IMR-90 (cell line): ENCODE data around the gene LTBP1. TPM values are rescaled to one million over a fixed set of nuclear protein-coding genes. Genes with fewer than 3 reads are reported as not detected.

Source experiments
- ATAC-seq: fragments of 200-7000 bp; cut with Tn5 transposase; 2 replicates; pipeline ENCODE4 v1.9.1; 2020; ENCODE audit warnings: low read depth, mild to moderate bottlenecking, moderate library complexity
- BruUV-seq: library from RNA; stranded (reverse); fragments of 400-500 nt; replicated peaks from 2 replicates; lab custom pipeline; 2021; lab: Mats Ljungman, UMichigan
- CTCF ChIA-PET: fragments of 300-600 bp; formaldehyde crosslinking; extraction: SDS; loops from one replicate; lab custom pipeline; 2021; ENCODE audit warnings: antibody characterized with exemption; lab: Yijun Ruan, JAX
- POLR2A ChIA-PET: fragments of 300-600 bp; sonication (Branson Sonifier 250); formaldehyde crosslinking; loops from one replicate; lab custom pipeline; 2022; ENCODE audit warnings: antibody characterized with exemption; ENCODE audit not compliant: unreplicated experiment; lab: Charles Lee
- DNase-seq: peaks from one replicate; pipeline ENCODE4 v3.0.0; 2013
- H2AFZ ChIP-seq: replicated peaks from 2 replicates; pipeline ENCODE3; 2013; ENCODE audit warnings: low read length, mild to moderate bottlenecking; ENCODE audit not compliant: poor library complexity
- H2AK5ac ChIP-seq: 2 replicates; pipeline ENCODE4 v1.6.1; 2013; ENCODE audit warnings: low read depth, low read length, inconsistent platforms
- H2AK9ac ChIP-seq: replicated peaks from 2 replicates; pipeline ENCODE3; 2013; ENCODE audit warnings: mild to moderate bottlenecking, low read depth, low read length, moderate library complexity; ENCODE audit not compliant: poor library complexity
- H2BK120ac ChIP-seq: 2 replicates; pipeline ENCODE4 v1.6.1; 2013; ENCODE audit warnings: low read depth, low read length, inconsistent platforms
- H2BK15ac ChIP-seq: 3 replicates; pipeline ENCODE4 v1.6.1; 2013; ENCODE audit warnings: low read depth, low read length, inconsistent platforms
- H2BK20ac ChIP-seq: 2 replicates; pipeline ENCODE4 v1.6.1; 2013; ENCODE audit warnings: low read depth, mild to moderate bottlenecking, inconsistent platforms, low read length, moderate library complexity
- H2BK5ac ChIP-seq: 2 replicates; pipeline ENCODE4 v1.6.1; 2013; ENCODE audit warnings: mild to moderate bottlenecking, low read depth, low read length, inconsistent platforms; ENCODE audit not compliant: poor library complexity, severe bottlenecking
- H3K14ac ChIP-seq: replicated peaks from 2 replicates; pipeline ENCODE4 v1.6.1; 2013; ENCODE audit warnings: low read depth, low read length, inconsistent platforms
- H3K18ac ChIP-seq: 2 replicates; pipeline ENCODE4 v1.6.1; 2013; ENCODE audit warnings: low read depth, low read length, control low read depth
- H3K23ac ChIP-seq: 2 replicates; pipeline ENCODE4 v1.6.1; 2013; ENCODE audit warnings: low read depth, low read length, inconsistent platforms
- H3K27ac ChIP-seq: 2 replicates; pipeline ENCODE4 v1.5.1; 2013; ENCODE audit warnings: mild to moderate bottlenecking, control low read depth, low read length; ENCODE audit not compliant: insufficient read depth
- H3K27me3 ChIP-seq: 2 replicates; pipeline ENCODE4 v1.6.1; 2013; ENCODE audit warnings: low read length; ENCODE audit not compliant: control insufficient read depth, insufficient read depth
- H3K36me3 ChIP-seq: 2 replicates; pipeline ENCODE4 v1.6.1; 2013; ENCODE audit warnings: low read length, mixed read lengths; ENCODE audit not compliant: control insufficient read depth, insufficient read depth
- H3K4ac ChIP-seq: 2 replicates; pipeline ENCODE4 v1.6.1; 2013; ENCODE audit warnings: low read depth, low read length, inconsistent platforms
- H3K4me1 ChIP-seq: 2 replicates; pipeline ENCODE4 v1.6.1; 2013; ENCODE audit warnings: low read length, mixed read lengths; ENCODE audit not compliant: control insufficient read depth, insufficient read depth
- H3K4me2 ChIP-seq: 2 replicates; pipeline ENCODE4 v1.6.1; 2013; ENCODE audit warnings: low read depth, mild to moderate bottlenecking, control low read depth, low read length, moderate library complexity
- H3K4me3 ChIP-seq: 2 replicates; pipeline ENCODE4 v1.5.1; 2013; ENCODE audit warnings: low read depth, mild to moderate bottlenecking, control low read depth, low read length, moderate library complexity; ENCODE audit not compliant: insufficient read depth
- H3K56ac ChIP-seq: 2 replicates; pipeline ENCODE4 v1.6.1; 2013; ENCODE audit warnings: low read length, inconsistent platforms; ENCODE audit not compliant: insufficient read depth; ENCODE audit errors: extremely low read depth
- H3K79me1 ChIP-seq, 2 experiments: 2 replicates each; pipeline ENCODE4 v1.6.1; 2013; ENCODE audit warnings: low read length in 2 of 2, inconsistent platforms in 1 of 2, low read depth in 1 of 2
- H3K9ac ChIP-seq: 2 replicates; pipeline ENCODE4 v1.6.1; 2013; ENCODE audit warnings: low read depth, low read length, control low read depth
- H3K9me1 ChIP-seq: 2 replicates; pipeline ENCODE4 v1.6.1; 2013; ENCODE audit warnings: low read length, inconsistent platforms; ENCODE audit not compliant: insufficient read depth
- H3K9me3 ChIP-seq: 2 replicates; pipeline ENCODE4 v1.6.1; 2013; ENCODE audit warnings: low read length; ENCODE audit not compliant: control insufficient read depth, insufficient read depth
- H4K20me1 ChIP-seq: 2 replicates; pipeline ENCODE4 v1.6.1; 2013; ENCODE audit warnings: low read length, inconsistent platforms; ENCODE audit not compliant: insufficient read depth
- H4K5ac ChIP-seq: 2 replicates; pipeline ENCODE4 v1.6.1; 2013; ENCODE audit warnings: mild to moderate bottlenecking, low read depth, low read length, control low read depth
- H4K8ac ChIP-seq, 2 experiments: 2 replicates each; pipeline ENCODE4 v1.6.1; 2013; ENCODE audit warnings: low read depth in 2 of 2, low read length in 2 of 2, control low read depth in 1 of 2, inconsistent platforms in 1 of 2
- H4K91ac ChIP-seq: 2 replicates; pipeline ENCODE4 v1.6.1; 2013; ENCODE audit warnings: low read depth, low read length, inconsistent platforms; ENCODE audit not compliant: insufficient read depth
- BHLHE40 ChIP-seq: fragments of 150-350 bp; IDR thresholded peaks from 2 replicates; pipeline ENCODE4 v1.6.1; 2016; ENCODE audit warnings: mild to moderate bottlenecking, low read depth, low read length
- MAFK ChIP-seq: IDR thresholded peaks from 2 replicates; pipeline ENCODE4 v1.6.1; 2012; ENCODE audit warnings: low read depth, low read length, improper control_type of control experiment
- USF2 ChIP-seq: fragments of 150-350 bp; IDR thresholded peaks from 2 replicates; pipeline ENCODE4 v1.6.1; 2017; ENCODE audit warnings: mild to moderate bottlenecking, antibody characterized with exemption, low read length, low read depth
- WGBS, 2 experiments: methylation state at CpG; one replicate each; pipeline versions ENCODE4 v1.1.5 to v1.1.7; 2013; ENCODE audit warnings: missing lambda C conversion rate in 2 of 2; ENCODE audit not compliant: insufficient read length in 1 of 2; ENCODE audit errors: extremely low coverage in 2 of 2; 5-methylcytosine and 5-hydroxymethylcytosine counted together
- dilution Hi-C: fragments of 300-500 bp; cut with HindIII; formaldehyde crosslinking; loops from one replicate; pipeline ENCODE4 v1.14.3; 2018; ENCODE audit warnings: low sequenced_read_pairs; ENCODE audit not compliant: unreplicated experiment
- in situ Hi-C: fragments of 300-500 bp; cut with MboI; formaldehyde crosslinking; loops from 3 replicates; pipeline ENCODE4 v1.14.3; 2019; ENCODE audit warnings: low sequenced_read_pairs, inconsistent platforms, mixed read lengths
- intact Hi-C: fragments of 100-400 bp; cut with micrococcal nuclease; formaldehyde crosslinking; loops from 2 replicates; pipeline ENCODE4 v1.10.0; 2022
- polyA plus RNA-seq, 3 experiments: library from polyadenylated mRNA; depleted of rRNA; stranded (reverse); fragments of >200 nt; gene quantifications; 2 replicates each; pipeline ENCODE4 v1.2.3, GENCODE V29; 2012; ENCODE audit warnings: low replicate concordance in 1 of 3
- total RNA-seq: library from RNA; depleted of rRNA; stranded (reverse); fragments of >200 nt; gene quantifications from 2 replicates; pipeline ENCODE4 v1.2.3, GENCODE V29; 2012

Gene LTBP1
- total and polyA plus RNA-seq, 2 of the 4 experiments (the other 2 are of a cell fraction) = 235 to 326 TPM

GRCh38 chr2:33214436-33214835, 267.7 kb downstream of the LTBP1 start:
- H2AK5ac ChIP-seq = peak overlapping the region; percentile 98
- H2BK120ac ChIP-seq = peak overlapping the region; percentile 92
- H4K91ac ChIP-seq = peak overlapping the region; percentile 89
- peak overlapping the region; percentile 99 for H2BK5ac ChIP-seq
- ChIA-PET POLR2A (no interaction called here), CTCF (no interaction called here)
- dilution Hi-C loops = no loop called here
- TF ChIP-seq USF2 (peak; percentile 69; the same call in 1 of the 2 replicates), MAFK (no peak), BHLHE40 (peak; percentile 82)
- peak; percentile 87 for DNase-seq
- peak overlapping the region; percentile 76 for H3K27ac ChIP-seq
- peak overlapping the region; percentile 80 for H3K18ac ChIP-seq
- H2BK15ac ChIP-seq = peak overlapping the region; percentile 98; the same call in 2 of the 3 replicates
- H4K8ac ChIP-seq = peak overlapping the region; percentile 86 to 90
- peak overlapping the region; percentile 92 for H3K14ac ChIP-seq
- intact Hi-C loops = loop anchor here (2.0 kb wide), 1 partner anchor 56 kb away; no protein-coding TSS in a partner anchor
- H3K36me3 ChIP-seq = peaks cover 19% of the 10 kb centered on the region
- peak overlapping the region; percentile 62 for H4K5ac ChIP-seq
- peak overlapping the region; percentile 84 for H3K23ac ChIP-seq
- WGBS, 2 experiments = 78% methylated on average over 4 of the region's 11 CpGs; no CpG with 5 or more reads in 1 of the 2 experiments
- H2AFZ ChIP-seq = peak overlapping the region; percentile 19
- BruUV-seq = no TSS peak
- peaks cover 30 to 66% of the 10 kb centered on the region in 2 experiments for H3K79me1 ChIP-seq
- peaks cover 35% of the 10 kb centered on the region for H3K4me1 ChIP-seq
- no peaks in the 10 kb centered on the region for H4K20me1 ChIP-seq
- no peak overlapping the region for H2AK9ac ChIP-seq
- H3K9me1 ChIP-seq = peaks cover 29% of the 10 kb centered on the region
- ATAC-seq = no peak
- peak overlapping the region; percentile 24 for H3K56ac ChIP-seq
- peak overlapping the region; percentile 94 for H3K4ac ChIP-seq
- in situ Hi-C loops = no loop called here
- H3K27me3 ChIP-seq = no peaks in the 10 kb centered on the region
- H2BK20ac ChIP-seq = peak overlapping the region; percentile 89
- H3K4me3 ChIP-seq = no peak overlapping the region
- no peaks in the 10 kb centered on the region for H3K9me3 ChIP-seq
- H3K9ac ChIP-seq = peak overlapping the region; percentile 39; the same call in 1 of the 2 replicates
- H3K4me2 ChIP-seq = no peak overlapping the region
